ENCODE data around the gene DRGX.

DRGX gene

DNA sequence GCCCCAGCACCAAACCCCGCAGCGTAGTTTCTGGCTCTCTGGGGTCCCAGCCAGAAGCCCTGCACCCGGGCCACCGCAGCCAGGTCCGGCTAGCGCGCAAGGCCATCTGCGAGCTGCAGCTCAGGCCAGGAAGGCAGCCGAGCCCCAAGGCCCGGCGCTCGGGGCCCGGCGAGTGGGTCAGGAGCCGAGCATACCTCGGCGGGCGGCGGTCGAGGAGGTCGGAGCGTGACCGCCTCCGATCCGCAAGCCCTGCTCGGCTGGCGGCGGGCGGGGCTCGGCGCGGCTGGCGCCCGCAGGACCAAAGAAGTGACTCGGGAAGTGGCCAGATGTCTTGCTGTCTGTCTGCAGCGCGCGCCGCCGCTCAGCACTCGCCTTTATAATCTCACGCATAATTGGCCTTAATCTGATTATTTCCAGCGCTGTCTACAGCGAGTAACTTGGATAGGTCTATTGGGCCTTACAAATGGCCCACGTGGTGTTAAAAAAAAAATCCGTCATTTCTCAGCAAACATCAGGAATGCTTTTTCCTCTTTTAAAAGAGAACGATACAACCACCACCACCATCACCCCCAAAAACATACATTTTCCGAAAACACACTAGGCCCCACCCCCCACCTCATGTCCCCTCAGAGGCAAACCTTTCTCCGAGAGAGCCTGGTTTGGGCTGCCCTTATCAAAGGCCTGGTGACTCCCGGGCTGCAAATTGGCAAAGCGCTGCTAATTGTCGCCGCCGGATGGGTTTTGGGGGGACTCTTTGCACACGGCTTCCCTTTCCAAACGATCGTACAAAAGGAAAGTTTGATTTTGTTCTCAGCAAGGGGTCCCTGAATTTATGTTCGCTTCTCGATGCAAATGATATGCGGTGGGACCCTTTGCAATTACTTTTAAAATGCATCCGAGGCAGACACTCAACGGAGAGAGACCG, at the start of gene DRGX:
Gene DRGX, minus strand, starts transcription at position 349 of the 925 bp plus-strand sequence. CDS start 649 bp downstream, outside the sequence.
- no peak for DNase-seq (ENCODE audit: extremely low read depth in 1 of 2, low read depth in 1 of 2)

DNA sequence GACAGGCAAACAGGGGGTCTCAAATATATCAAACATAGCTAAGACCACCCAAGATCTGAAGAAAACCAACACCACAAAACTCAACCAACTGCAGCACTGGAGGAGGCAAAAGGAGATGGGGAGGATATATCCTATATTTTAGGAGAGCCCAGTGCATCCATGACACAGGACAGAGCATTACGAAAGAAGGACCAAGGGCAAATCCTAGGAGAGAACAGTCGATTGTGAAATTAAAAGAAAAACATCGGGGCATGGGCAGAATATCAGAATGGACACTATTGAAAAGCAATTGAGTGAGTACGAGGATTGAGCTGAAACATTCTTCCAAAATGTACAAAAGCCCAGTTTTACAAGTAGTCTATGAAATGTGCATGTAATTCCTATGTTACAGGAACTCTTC, 48.5 kb upstream of the DRGX start:
- DNase-seq (ENCODE audit: extremely low read depth in 1 of 2, low read depth in 1 of 2) = no peak

DNA sequence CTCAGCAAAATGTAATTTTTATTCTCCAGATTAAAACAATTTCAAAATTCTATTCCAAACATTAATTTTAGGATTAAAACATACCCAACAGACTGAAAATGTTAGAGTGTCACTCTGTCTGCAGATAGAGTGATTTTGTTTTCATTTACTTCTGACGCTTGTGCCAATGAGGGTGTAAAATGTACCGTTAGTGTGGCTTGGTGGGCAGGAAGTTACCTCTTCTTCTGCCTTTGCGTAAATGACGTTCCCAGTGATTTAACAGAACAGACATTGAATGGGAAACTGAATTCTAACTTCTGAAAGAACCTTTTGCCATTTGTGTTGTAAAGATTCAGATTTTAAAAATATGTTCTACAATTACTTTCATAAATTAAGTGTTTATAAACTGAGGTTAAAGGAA, 47.0 kb upstream of the DRGX start:
- DNase-seq (ENCODE audit: extremely low read depth in 1 of 2, low read depth in 1 of 2) = no peak

DNA sequence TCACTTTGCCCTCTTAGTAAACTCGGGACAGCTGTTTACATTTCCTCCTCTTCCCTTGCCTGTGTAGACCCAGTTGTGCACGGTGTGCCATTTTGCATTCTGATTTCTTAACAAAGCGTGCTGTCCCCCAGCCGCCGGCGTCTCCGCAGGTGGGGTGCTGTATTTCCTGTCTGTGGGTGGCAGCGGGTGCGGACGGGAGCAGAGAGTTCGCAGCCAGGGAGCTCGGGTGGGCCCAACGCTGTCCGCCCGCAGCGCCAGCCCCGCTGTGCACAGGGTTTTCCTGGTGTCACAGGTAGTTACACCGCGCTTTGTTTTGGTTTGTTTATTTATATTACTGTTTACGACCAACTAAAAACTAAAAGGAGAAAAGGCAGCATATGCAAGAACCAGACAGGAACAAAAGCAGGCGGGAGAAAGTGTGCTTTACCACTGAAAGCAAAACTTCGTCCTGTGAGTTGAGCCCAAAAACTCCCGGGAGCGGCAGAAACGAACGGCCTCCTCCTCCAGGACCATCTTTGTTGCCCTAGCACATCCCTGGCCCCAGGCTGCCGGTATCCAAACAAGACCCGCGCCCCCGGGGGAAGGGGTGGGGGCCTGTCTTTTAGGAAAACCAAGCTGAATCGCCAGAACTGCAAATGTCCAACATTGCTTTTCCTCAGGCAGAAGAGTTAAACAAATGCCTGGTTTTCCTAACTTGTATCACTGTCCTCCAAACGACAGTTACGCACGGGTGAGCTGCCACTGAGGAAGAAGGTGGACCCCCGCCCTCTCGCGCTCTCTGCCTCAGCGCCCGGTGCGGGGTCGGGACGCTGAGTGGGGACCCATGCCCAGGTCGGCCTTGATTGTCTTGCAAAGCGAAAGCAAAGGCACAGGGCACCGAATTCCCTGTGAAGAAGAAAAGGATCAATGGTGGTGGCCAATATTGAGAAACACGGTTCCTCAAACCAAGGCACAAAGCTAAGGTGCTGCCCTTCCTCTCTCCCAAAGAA, 45.9 kb upstream of the DRGX start:
- no peak for DNase-seq (ENCODE audit: extremely low read depth in 1 of 2, low read depth in 1 of 2)

DNA sequence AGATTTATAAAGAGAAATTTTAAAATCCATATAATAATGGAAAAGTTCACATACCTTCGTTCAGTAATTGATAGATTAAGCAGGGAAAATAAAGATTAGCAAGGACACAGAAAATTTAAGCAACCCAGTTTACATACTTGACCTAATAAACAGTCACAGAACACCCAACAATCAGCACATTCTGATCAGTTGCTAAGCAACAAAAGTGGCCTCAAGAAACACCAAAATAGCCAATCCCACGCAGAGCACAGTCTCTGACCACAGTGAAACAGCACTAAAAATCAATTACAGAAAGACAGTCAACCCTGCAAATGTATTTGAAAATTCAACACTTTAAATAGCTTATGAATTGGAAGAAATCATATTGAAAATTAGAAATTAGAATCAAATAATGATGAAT, 39.3 kb upstream of the DRGX start:
- no peak for DNase-seq (ENCODE audit: extremely low read depth in 1 of 2, low read depth in 1 of 2)

DNA sequence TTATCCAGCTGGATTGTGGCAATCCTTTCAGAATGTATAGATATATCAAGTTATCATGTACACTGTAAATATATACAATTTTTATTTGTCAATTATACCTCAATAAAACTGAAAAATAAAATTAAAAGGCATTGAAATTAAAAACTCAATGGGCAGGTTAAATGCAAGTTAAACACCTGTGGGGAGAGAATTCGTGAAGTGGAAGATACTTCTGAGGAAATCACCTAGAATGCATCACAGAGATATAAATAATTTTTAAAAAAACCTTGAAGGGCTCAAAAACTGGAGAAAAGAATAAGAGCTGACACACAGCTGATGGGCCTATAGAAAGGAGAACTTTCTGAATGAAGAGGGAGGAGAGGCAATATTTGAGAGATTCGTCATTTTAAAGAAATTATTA, 37.2 kb upstream of the DRGX start:
- no peak for DNase-seq (ENCODE audit: extremely low read depth in 1 of 2, low read depth in 1 of 2)

DNA sequence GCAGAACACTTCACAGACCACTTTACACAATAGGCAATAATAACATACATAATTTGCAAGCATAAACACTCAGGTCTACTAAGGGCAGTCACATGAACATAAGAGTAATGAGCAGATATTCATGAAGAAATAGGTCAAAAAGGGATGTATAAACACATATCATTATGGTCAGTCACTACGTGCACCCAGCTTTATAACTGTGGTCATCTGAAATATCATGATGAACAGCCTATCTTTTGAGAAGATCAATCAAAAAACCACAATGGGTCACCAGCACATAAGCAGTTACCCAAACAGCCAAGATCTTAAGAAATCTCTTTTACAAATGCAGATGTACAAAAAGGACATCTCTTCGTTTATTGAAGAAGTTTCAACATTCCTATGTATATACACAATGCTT, 35.5 kb upstream of the DRGX start:
- DNase-seq (ENCODE audit: extremely low read depth in 1 of 2, low read depth in 1 of 2) = no peak

DNA sequence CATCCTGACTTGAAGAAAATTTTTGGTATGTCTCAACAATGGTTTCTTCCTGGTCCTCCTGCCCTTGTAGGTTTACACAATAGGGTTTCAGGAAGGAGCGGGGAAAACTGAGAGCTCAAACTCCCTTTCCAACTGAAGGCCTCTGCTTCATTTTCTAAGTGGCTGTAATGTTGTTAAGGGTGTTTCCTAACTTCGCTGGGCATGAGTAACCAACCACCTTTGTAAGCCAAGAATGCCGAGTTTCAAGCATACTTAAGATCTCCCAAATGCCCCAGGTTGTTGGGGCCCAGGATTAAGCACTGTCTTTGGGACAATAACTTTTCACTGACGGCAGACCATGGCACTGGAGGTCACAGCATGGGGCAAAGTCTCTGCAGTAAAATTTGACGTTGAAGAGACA, 33.6 kb upstream of the DRGX start:
- no peak for DNase-seq (ENCODE audit: extremely low read depth in 1 of 2, low read depth in 1 of 2)

DNA sequence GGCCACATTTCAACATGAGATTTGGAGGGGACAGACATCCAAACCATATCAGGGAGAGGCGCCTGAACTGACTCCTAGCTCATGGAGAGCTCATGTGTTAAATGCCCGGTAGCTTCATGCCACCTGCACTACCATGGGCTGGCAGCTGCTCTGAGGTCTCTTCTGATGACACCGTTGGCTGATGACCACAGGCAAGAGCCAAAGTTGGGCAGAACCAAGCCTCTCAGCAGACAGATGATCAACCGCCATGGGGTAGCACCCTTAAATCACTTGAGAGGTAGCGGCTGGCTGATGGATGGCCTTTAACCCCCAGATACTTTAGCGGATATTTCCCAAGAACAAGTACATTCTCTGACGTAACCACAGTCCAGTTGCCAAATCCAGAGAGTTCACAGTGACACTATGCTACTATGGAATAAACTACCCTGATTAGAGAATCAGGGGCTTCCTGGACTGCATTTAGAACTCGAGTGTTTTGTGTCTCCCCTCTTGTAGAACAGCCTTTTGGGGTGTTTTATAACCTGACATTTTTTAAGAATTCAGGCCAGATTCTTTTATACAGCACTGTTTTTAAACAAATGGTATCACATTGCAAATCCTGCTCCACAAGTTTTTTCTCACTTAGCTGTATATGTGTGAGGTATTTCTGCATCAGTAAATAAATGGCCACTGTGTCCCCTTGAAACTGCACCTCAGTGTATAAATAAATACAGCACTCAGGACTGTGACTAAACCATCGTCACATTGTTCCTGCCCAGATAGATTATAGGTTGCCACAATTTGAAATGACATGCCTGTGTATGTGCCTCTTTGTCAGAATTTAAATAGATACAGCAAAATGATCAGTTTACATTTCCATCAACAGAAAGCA, 30.8 kb upstream of the DRGX start:
- no peak for DNase-seq (ENCODE audit: extremely low read depth in 1 of 2, low read depth in 1 of 2)

DNA sequence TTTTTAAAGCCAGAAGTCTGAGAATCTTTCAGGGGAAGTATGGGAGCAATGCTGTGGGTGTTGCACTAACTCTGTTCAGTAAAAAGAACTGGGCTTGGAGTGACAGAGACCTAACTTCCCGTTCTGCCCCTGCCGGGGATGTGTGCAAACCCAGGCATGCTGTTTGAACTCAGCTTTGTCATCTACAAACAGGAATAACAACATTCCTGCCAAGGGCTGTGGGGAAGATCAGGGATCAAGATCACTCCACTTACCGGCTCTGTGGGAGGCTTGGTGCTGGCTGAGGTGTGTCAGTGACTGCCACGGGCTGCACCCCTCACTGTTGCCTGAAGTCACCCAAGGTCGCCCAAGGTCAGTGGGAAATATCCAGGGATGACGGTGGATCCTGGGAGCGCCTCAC, 23.1 kb upstream of the DRGX start:
- no peak for DNase-seq (ENCODE audit: extremely low read depth in 1 of 2, low read depth in 1 of 2)

DNA sequence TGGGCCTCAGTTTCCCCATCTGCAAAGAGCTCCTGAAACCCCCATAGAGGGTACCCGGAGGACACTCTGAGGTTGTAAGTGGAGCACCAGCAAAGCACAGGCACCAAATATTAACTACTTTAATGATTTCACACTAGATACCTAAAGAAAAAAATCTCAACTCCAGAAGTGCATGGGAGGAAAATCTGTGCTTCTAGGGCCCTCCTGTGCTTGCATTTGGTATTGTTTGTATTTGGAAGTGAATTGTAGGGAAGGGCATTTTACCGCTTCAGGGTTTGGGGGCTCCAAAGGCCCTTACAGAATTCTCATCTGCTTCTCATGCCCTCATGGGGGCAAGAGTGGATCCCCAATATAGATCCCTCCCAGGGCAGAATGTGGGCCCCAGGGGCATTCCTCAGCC, 22.4 kb upstream of the DRGX start:
- DNase-seq (ENCODE audit: extremely low read depth in 1 of 2, low read depth in 1 of 2) = no peak

DNA sequence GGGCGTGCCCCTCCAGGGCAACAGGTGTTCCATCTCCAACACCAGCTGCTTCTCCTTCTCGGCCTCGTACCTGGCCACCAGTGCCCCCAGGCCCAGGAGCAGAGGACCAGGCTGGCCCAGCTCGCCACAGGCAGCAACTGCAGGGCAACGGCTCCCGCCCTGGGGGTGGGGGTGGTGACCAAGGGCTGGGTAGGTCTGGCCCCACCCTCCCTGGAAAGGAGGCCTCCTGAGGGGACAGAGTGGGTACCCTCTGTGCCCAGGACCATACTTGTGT, 22.1 kb upstream of the DRGX start:
- DNase-seq (ENCODE audit: extremely low read depth in 1 of 2, low read depth in 1 of 2) = no peak

DNA sequence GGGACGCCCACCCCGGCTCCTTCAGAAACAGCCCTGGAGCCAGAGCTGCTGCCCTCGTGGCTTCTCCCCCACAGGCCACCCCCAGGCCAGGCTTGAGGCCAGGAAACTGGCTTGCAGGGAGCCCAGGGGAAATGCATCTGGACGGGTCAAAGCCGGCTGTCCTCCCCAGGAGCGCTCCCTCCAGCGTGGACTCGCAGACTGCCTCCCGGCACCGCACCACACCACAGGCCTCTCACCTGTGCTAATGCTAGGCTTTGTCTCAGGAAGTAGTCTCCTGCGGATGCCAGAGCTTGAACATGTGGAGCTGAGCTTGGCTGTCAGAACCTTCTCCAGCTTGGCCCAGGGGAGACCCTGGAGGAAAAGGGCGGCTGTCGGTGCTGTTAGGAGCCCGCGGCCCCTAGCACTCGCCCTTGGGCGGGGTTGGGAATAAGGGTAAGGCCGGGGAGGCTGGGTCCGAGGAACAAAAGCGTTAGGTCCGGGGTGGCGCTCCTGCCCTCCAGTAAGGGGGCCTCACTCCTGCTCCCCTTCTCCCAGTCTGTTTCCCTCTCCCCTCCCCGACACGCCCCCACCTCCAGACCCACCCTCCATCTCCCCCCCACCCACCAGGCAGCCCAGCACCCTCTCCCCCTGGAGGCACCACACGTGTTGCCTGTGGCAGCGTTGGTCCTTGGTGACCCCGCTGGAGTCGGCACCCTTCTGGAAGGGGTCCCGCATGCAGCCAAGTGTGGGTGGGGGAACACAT, 21.6 kb upstream of the DRGX start:
- DNase-seq (ENCODE audit: extremely low read depth in 1 of 2, low read depth in 1 of 2) = no peak

DNA sequence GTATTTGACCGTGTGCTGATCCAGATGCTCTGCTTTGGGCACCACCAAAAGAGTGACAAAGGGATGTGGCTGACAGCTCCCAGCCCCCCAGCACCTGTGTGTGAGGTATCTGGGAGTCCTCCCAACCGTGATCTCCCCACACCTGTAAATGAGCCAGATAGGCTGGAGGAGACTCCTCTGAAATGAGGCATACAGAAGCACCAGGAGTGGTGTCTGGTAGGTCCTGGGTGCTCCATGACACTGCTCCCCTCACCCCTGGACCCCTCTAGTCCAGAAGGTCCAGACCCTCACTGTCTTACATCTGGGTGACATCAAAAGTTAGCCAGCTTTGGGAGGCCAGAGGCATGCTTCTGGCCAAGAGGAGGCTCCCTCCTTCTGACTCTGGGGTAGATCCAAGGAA, 20.0 kb upstream of the DRGX start:
- DNase-seq (ENCODE audit: extremely low read depth in 1 of 2, low read depth in 1 of 2) = no peak

DNA sequence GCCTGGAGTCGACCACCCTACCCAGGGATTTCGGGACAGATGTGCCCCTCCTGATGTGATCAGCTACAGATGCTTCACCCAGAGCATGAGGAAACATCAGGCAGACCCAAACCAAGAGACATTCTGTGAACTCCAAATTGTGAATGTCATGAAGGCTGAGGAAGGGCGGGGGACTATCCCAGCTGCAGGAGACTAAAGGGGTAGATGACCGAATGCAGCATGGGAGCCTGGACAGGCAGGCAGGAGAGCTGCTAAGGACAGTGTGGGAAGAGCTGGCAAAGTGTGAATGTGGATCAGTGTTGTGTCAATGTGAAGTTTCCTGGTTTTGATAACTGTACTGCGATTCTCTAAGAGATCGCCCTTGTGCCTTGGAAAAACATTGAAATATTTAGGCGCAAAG, 19.2 kb upstream of the DRGX start:
- no peak for DNase-seq (ENCODE audit: extremely low read depth in 1 of 2, low read depth in 1 of 2)

DNA sequence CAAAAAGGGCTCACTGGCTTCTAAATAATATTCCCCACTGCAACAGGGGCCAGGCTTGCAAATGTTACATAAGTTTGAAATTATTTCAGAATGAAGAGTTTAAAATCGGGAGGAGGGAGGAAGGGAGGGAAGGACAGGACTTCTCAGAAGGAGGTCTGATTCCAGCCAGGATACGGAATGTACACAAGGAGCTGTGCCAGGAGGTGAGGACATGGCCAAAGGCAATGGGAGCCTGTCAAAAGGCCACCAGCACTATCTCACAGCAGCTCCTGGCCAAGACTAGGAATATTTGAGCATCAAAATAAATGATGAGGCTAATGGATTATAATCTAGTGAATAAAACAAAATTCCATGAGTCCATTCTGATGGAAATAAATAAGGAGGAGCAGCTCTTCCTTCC, 18.6 kb upstream of the DRGX start:
- DNase-seq (ENCODE audit: extremely low read depth in 1 of 2, low read depth in 1 of 2) = no peak

DNA sequence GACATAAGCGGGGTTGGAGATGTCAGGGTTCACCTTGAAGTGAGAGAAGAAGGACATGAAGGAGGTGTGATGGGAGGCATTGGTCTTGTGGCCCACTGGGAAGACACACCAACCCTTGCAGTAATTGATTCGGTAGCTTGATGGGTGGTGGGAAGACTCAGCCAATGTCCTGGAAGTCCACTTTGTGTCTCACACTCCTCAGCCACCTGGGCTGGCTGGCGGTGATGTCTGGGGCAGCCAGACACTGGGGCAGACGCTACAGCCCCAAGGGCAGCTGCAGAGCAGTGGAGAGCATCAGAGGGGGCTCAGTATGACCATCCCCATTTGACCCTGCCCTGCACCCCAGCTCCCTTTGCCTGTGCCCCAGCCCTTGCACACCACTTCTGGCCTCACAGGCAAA, 16.7 kb upstream of the DRGX start:
- no peak for DNase-seq (ENCODE audit: extremely low read depth in 1 of 2, low read depth in 1 of 2)

DNA sequence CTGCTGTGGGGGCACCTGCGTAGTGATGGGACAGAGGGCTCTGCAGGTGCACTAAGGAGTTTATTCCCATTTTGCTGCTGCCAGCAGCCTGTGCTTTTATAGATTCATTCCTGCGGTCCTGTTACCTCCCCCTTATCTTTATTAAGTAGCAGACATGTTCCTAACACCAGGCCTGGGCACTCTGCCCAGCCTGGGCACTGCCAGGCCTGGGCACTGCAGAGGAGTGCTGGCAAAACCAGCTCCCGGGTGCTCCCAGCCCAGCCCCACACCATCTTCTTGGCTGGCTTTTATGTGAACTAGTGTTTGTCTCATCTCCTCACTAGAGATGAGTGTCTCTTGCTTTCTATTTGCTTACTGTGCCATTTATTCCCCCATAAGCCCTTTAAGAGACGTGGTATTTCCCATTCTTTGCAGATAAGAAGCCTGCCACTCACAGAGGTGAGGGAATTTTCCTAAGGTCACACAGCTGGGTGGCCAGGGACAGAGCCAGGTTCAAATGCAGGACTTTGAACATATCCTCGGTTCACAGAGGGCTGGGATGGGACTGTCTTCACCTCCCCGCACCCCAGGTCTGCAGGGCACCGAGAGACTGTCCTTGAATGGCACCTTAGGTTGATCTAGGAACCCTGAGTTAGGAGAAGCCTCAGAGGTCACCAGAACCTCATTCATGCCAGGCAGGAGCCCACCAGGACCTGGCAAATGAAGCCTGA, 14.6 kb upstream of the DRGX start:
- no peak for DNase-seq (ENCODE audit: extremely low read depth in 1 of 2, low read depth in 1 of 2)

DNA sequence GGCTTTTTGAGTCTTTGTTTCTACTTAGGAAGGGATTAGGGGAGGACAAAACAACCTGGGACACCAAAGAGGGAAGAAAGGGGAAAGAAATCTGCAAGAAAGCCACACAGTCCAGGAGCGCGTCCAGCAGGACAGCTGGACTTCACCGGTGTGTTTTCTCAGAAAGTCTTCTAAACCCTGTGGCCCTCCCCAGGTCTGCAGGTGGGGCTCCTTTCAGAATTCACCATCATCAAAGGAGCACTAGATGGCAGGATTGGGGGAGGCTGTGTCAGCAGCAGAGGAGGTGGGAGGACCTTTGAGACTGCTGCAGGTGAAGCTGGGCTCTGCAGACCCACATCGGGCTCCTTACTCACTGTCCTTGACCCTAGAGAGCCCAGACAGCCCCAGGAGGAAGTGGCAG, 13.9 kb upstream of the DRGX start:
- DNase-seq (ENCODE audit: extremely low read depth in 1 of 2, low read depth in 1 of 2) = no peak
